HL-60 (cell line): ENCODE results near the gene GTF2A1.

Experiments used
- DNase-seq, 2 experiments: peaks; one replicate each; pipeline ENCODE4 v3.0.0-alpha.2; 2010 to 2020; ENCODE audit warnings: low read depth in 1 of 2, low spot score in 1 of 2
- H3K27ac ChIP-seq: fragments of 250-450 bp; sonication (Bioruptor Pico); replicated peaks from 2 replicates; pipeline ENCODE4 v1.5.1; 2020; ENCODE audit warnings: mild to moderate bottlenecking, moderate library complexity
- H3K27me3 ChIP-seq: fragments of 250-450 bp; sonication (Bioruptor Pico); 2 replicates; pipeline ENCODE4 v1.5.1; 2021; ENCODE audit warnings: mild to moderate bottlenecking, moderate library complexity; ENCODE audit not compliant: insufficient read depth, poor library complexity, severe bottlenecking
- H3K4me3 ChIP-seq: replicated peaks from 2 replicates; pipeline ENCODE4 v1.5.1; 2011; ENCODE audit warnings: mild to moderate bottlenecking, control low read depth, low read length; ENCODE audit not compliant: insufficient read depth
- CTCF ChIP-seq: IDR thresholded peaks from one replicate; pipeline ENCODE4 v1.5.1; 2011; ENCODE audit warnings: low read length, control low read depth, inconsistent platforms; ENCODE audit not compliant: insufficient read depth
- GABPA ChIP-seq: IDR thresholded peaks from 2 replicates; pipeline ENCODE4 v1.6.1; 2012; ENCODE audit warnings: low read depth
- POLR2AphosphoS5 ChIP-seq: IDR thresholded peaks from 2 replicates; pipeline ENCODE4 v1.6.1; 2012; ENCODE audit warnings: low read depth
- REST ChIP-seq: IDR thresholded peaks from 2 replicates; pipeline ENCODE4 v1.6.1; 2012; ENCODE audit warnings: low read depth; ENCODE audit not compliant: insufficient replicate concordance
- SPI1 ChIP-seq: IDR thresholded peaks from 2 replicates; pipeline ENCODE4 v1.6.1; 2012; ENCODE audit warnings: low read depth, mild to moderate bottlenecking, borderline replicate concordance

The GTF2A1 gene

DNA sequence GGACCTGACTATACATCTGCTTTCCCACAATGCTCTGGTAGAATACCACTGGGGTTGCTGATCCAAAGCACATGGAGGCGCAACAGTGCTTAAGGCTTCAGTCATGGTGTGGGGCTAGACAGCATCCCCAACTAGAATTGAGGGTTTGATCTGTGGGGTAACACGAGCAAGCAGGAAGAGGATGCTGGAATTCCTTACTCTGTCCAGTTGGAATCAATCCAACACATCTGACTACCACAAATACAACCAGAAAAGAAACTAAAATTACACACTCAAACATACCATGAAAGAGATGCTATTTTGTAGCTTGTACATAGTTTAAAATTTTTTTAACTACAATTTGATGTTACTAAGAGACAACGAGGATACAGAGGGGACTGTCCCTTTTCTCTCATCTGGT is 40.4 kb upstream of the GTF2A1 start:
- TF ChIP-seq POLR2AphosphoS5 (no peak), GABPA (no peak), CTCF (no peak), REST (no peak), SPI1 (no peak)
- no peak for DNase-seq
- Histone ChIP-seq H3K27ac (no peak overlapping the region), H3K27me3 (no peaks in the 10 kb centered on the region), H3K4me3 (no peak overlapping the region)

GRCh38 chr14:81260732-81261131 is 40.0 kb upstream of the GTF2A1 start:
- Histone ChIP-seq H3K27me3 (no peaks in the 10 kb centered on the region), H3K4me3 (no peak overlapping the region), H3K27ac (no peak overlapping the region)
- no peak for DNase-seq
- TF ChIP-seq CTCF: no peak
- TF ChIP-seq GABPA: no peak
- TF ChIP-seq SPI1: no peak
- no peak for TF ChIP-seq POLR2AphosphoS5
- no peak for TF ChIP-seq REST

- TF ChIP-seq SPI1: no peak; the same call in 1 of the 2 replicates
- TF ChIP-seq REST: no peak
- TF ChIP-seq POLR2AphosphoS5: no peak
- no peak for TF ChIP-seq CTCF
- TF ChIP-seq GABPA: no peak
- no peaks in the 10 kb centered on the region for H3K27me3 ChIP-seq
- peak in 1 of 2 experiments; percentile 6 for DNase-seq
- H3K27ac ChIP-seq: no peak overlapping the region
- no peak overlapping the region for H3K4me3 ChIP-seq
Observed at GRCh38 chr14:81256289-81256960, 35.7 kb upstream of the GTF2A1 start.
